ENCODE results near the gene RIPK1. TPM values are rescaled to one million over a fixed set of nuclear protein-coding genes. Genes with fewer than 3 reads are reported as not detected.

RIPK1 gene
- total and polyA plus RNA-seq, 2 donors (not counting 3 experiments of a cell fraction or from before 2014, with no cell fraction given) = 11.2 to 20.6 TPM

- no peaks in the 10 kb centered on the region for H3K27me3 ChIP-seq (ENCODE audit: control insufficient read depth in 2 of 2, insufficient read depth in 2 of 2, low read length in 2 of 2)
- no peaks in the 10 kb centered on the region for H3K9me3 ChIP-seq (replicated peaks; ENCODE audit: control insufficient read depth, insufficient read depth, low read length)
- POLR2A ChIA-PET = interaction anchor here (0.7 to 0.9 kb wide), 2 partner anchors 133 to 166 kb away, joined by 3 read pairs; no protein-coding TSS in a partner anchor
- H3K9me1 ChIP-seq (replicated peaks; ENCODE audit: control insufficient read depth, extremely low read depth, insufficient read depth, low read length) = no peaks in the 10 kb centered on the region
- CTCF ChIA-PET = interaction anchor here (0.6 to 1.0 kb wide), 3 partner anchors 12 to 133 kb away, joined by 3 to 4 read pairs (median 3); partner anchors contain the start of gene TUBB2A
- H3K4me1 ChIP-seq (ENCODE audit: control insufficient read depth, extremely low read depth, insufficient read depth, low read length) = peaks cover 10% of the 10 kb centered on the region
- TF ChIP-seq CTCF (IDR thresholded peaks at IDR 0.05; ENCODE audit: extremely low read depth in 1 of 2, insufficient read depth in 1 of 2, low read depth in 1 of 2, low read length in 2 of 2) (no peak), FOS (IDR thresholded peaks at IDR 0.05; ENCODE audit: borderline replicate concordance, insufficient read depth, low read length) (no peak), POLR2A (IDR thresholded peaks at IDR 0.05; ENCODE audit: low read depth, low read length) (peak; percentile 69), POLR2AphosphoS5 (IDR thresholded peaks at IDR 0.05; ENCODE audit: insufficient read depth, low read depth, low read length) (peak; percentile 91), EZH2 (IDR thresholded peaks at IDR 0.05; ENCODE audit: borderline replicate concordance, low read depth, low read length, severe bottlenecking) (no peak), JUN (IDR thresholded peaks at IDR 0.05; ENCODE audit: borderline replicate concordance, insufficient read depth, insufficient read length, low read depth) (no peak), MAX (IDR thresholded peaks at IDR 0.05; ENCODE audit: insufficient read depth, insufficient read length) (no peak), MYC (IDR thresholded peaks at IDR 0.05; ENCODE audit: low read depth, low read length) (no peak), GATA2 (IDR thresholded peaks at IDR 0.05; ENCODE audit: insufficient read depth, insufficient read length, low read depth, low read length) (no peak)
- no peaks in the 10 kb centered on the region for H3K79me2 ChIP-seq (ENCODE audit: control insufficient read depth, insufficient read depth, low read length)
- peaks cover 0 to 5% of the 10 kb centered on the region in 2 experiments for H3K36me3 ChIP-seq (ENCODE audit: control insufficient read depth in 2 of 2, extremely low read depth in 1 of 2, insufficient read depth in 2 of 2, low read length in 2 of 2)
- H3K4me3 ChIP-seq (replicated peaks in 1 of 3; ENCODE audit: insufficient read depth in 1 of 3, low read depth in 1 of 3, low read length in 3 of 3) = peak within 1 kb of the TSS; percentile 54 to 98 (median 74)
- peak within 1 kb of the TSS; percentile 91 for H3K4me2 ChIP-seq (ENCODE audit: insufficient read depth, low read length)
- intact Hi-C loops (cut with micrococcal nuclease) (loop anchor here (1.0 to 5.0 kb wide), 4 partner anchors 38 to 899 kb away; partner anchors contain the start of genes NQO2, RIPK1 and TUBB2A), dilution Hi-C loops (cut with MboI; ENCODE audit: extremely low pct_ligation_motif_present, low sequenced_read_pairs) (no loop called here)
- DNase-seq (ENCODE audit: low read depth, low spot score) (peak; percentile 94), FAIRE-seq (peak; percentile 87)
- no peaks in the 10 kb centered on the region for H4K20me1 ChIP-seq (replicated peaks; ENCODE audit: control insufficient read depth, extremely low read depth, insufficient read depth, low read length)
- H2AFZ ChIP-seq (ENCODE audit: low read depth, low read length) = peak within 1 kb of the TSS; percentile 92
- peak within 1 kb of the TSS; percentile 89 for H3K9ac ChIP-seq (replicated peaks; ENCODE audit: extremely low read depth, insufficient read depth, low read length)
- peak within 1 kb of the TSS; percentile 88 for H3K27ac ChIP-seq (ENCODE audit: insufficient read depth, low read depth, low read length)
- no TSS peak for BruUV-seq (replicated peaks)
These were observed 50.2 kb downstream of the RIPK1 start, which contains the start of gene BPHL for GRCh38 chr6:3118353-3119039. BPHL (plus strand) TSS chr6:3118711; CDS start chr6:3118741, 30 bp downstream.
